Caco-2 (cell line): Measurements from ENCODE around the gene LRRC15. TPM values are rescaled to one million over a fixed set of nuclear protein-coding genes. Genes with fewer than 3 reads are reported as not detected.

Experiments used
- BruUV-seq: library from RNA; stranded (reverse); fragments of 400-500 nt; replicated peaks from 2 replicates; lab custom pipeline; 2021; lab: Mats Ljungman, UMichigan
- CTCF ChIA-PET: fragments of 300-600 bp; sonication (Branson Sonifier 250); formaldehyde crosslinking; loops from one replicate; lab custom pipeline; 2022; ENCODE audit warnings: antibody characterized with exemption; lab: Charles Lee
- POLR2A ChIA-PET: fragments of 300-600 bp; sonication (Branson Sonifier 250); formaldehyde crosslinking; loops from one replicate; lab custom pipeline; 2022; ENCODE audit warnings: antibody characterized with exemption; lab: Charles Lee
- DNase-seq, 2 experiments: peaks; one replicate each; pipeline versions ENCODE4 v3.0.0 to v3.0.0-alpha.2; 2020 to 2022
- H3K27me3 ChIP-seq: replicated peaks from 2 replicates; pipeline ENCODE4 v1.6.0; 2011; ENCODE audit warnings: low read length; ENCODE audit not compliant: control insufficient read depth, insufficient read depth
- H3K36me3 ChIP-seq: 2 replicates; pipeline ENCODE4 v1.5.1; 2011; ENCODE audit warnings: low read length; ENCODE audit not compliant: control insufficient read depth, insufficient read depth
- H3K4me1 ChIP-seq: fragments of 250-450 bp; sonication (Bioruptor Pico); 2 replicates; pipeline ENCODE4 v1.5.1; 2020; ENCODE audit warnings: mild to moderate bottlenecking
- H3K4me3 ChIP-seq: 2 replicates; pipeline ENCODE4 v1.5.1; 2011; ENCODE audit warnings: low read depth, mild to moderate bottlenecking, control low read depth, low read length
- H3K9me3 ChIP-seq: fragments of 250-450 bp; sonication (Bioruptor Pico); 2 replicates; pipeline ENCODE4 v1.5.1; 2020; ENCODE audit warnings: mild to moderate bottlenecking, moderate library complexity
- H3K27ac Mint-ChIP-seq: one replicate; pipeline ENCODE4 v1.8.0; 2022; ENCODE audit warnings: mixed read lengths; ENCODE audit not compliant: unreplicated experiment
- H3K27me3 Mint-ChIP-seq: one replicate; pipeline ENCODE4 v1.8.0; 2022; ENCODE audit warnings: mixed read lengths; ENCODE audit not compliant: insufficient read depth, unreplicated experiment
- H3K36me3 Mint-ChIP-seq: one replicate; pipeline ENCODE4 v1.8.0; 2022; ENCODE audit warnings: mild to moderate bottlenecking, mixed read lengths; ENCODE audit not compliant: insufficient read depth, unreplicated experiment
- H3K4me1 Mint-ChIP-seq: one replicate; pipeline ENCODE4 v1.8.0; 2022; ENCODE audit warnings: low read depth, mixed read lengths; ENCODE audit not compliant: unreplicated experiment
- H3K4me3 Mint-ChIP-seq: one replicate; pipeline ENCODE4 v1.8.0; 2022; ENCODE audit warnings: mild to moderate bottlenecking, moderate library complexity, mixed read lengths; ENCODE audit not compliant: unreplicated experiment
- H3K9me3 Mint-ChIP-seq: one replicate; pipeline ENCODE4 v1.8.0; 2022; ENCODE audit warnings: mixed read lengths; ENCODE audit not compliant: unreplicated experiment
- CTCF ChIP-seq, 2 experiments: fragments of 200-600 bp in 1 of 2; IDR thresholded peaks; 1 replicate in 1 of 2; 2 replicates in 1 of 2; pipeline versions ENCODE4 v1.5.1 to v1.8.0; 2011 to 2022; ENCODE audit warnings: antibody characterized with exemption in 1 of 2, control low read depth in 1 of 2, inconsistent platforms in 1 of 2, low read depth in 1 of 2, low read length in 1 of 2, mild to moderate bottlenecking in 1 of 2, moderate library complexity in 1 of 2; ENCODE audit not compliant: insufficient read depth in 1 of 2, severe bottlenecking in 1 of 2, unreplicated experiment in 1 of 2
- intact Hi-C: fragments of 100-400 bp; cut with micrococcal nuclease; formaldehyde crosslinking; loops from one replicate; pipeline ENCODE4 v1.10.0; 2022; ENCODE audit not compliant: unreplicated experiment
- total RNA-seq: library from RNA; stranded (reverse); gene quantifications from 2 replicates; pipeline ENCODE4 v1.2.3, GENCODE V29; 2022

The LRRC15 gene
- total RNA-seq, 1 experiment from 2014 or later = 0.09 TPM

GRCh38 chr3:194380326-194380725, 10.8 kb upstream of the LRRC15 start:
- Mint-ChIP-seq H3K27ac (no peak overlapping the region), H3K36me3 (no peaks in the 10 kb centered on the region), H3K27me3 (no peaks in the 10 kb centered on the region), H3K4me3 (no peak overlapping the region), H3K4me1 (no peaks in the 10 kb centered on the region), H3K9me3 (no peaks in the 10 kb centered on the region)
- H3K36me3 ChIP-seq = no peaks in the 10 kb centered on the region
- no peak overlapping the region for H3K4me3 ChIP-seq
- H3K9me3 ChIP-seq = no peaks in the 10 kb centered on the region
- DNase-seq = no peak
- H3K27me3 ChIP-seq = no peaks in the 10 kb centered on the region
- H3K4me1 ChIP-seq = no peaks in the 10 kb centered on the region
- CTCF ChIA-PET = no interaction called here
- no peak for TF ChIP-seq CTCF (IDR thresholded peaks at IDR 0.05; ENCODE audit: insufficient read depth in 1 of 2, low read depth in 1 of 2, low read length in 1 of 2, severe bottlenecking in 1 of 2, unreplicated experiment in 1 of 2)
- intact Hi-C loops = no loop called here
- POLR2A ChIA-PET = interaction anchor here (0.6 kb wide), 1 partner anchor 423 kb away, joined by 3 read pairs; no protein-coding TSS in a partner anchor
- BruUV-seq = no TSS peak

- H3K9me3 ChIP-seq = no peaks in the 10 kb centered on the region
- ChIA-PET POLR2A (no interaction called here), CTCF (interaction anchor here (0.6 kb wide), 1 partner anchor 127 kb away, joined by 8 read pairs; no protein-coding TSS in a partner anchor)
- Mint-ChIP-seq H3K4me1 (no peaks in the 10 kb centered on the region), H3K9me3 (no peaks in the 10 kb centered on the region), H3K27ac (no peak overlapping the region), H3K36me3 (no peaks in the 10 kb centered on the region), H3K4me3 (no peak overlapping the region), H3K27me3 (no peaks in the 10 kb centered on the region)
- H3K36me3 ChIP-seq = no peaks in the 10 kb centered on the region
- H3K27me3 ChIP-seq = no peaks in the 10 kb centered on the region
- TF ChIP-seq CTCF (IDR thresholded peaks at IDR 0.05; ENCODE audit: insufficient read depth in 1 of 2, low read depth in 1 of 2, low read length in 1 of 2, severe bottlenecking in 1 of 2, unreplicated experiment in 1 of 2) = no peak
- no peak overlapping the region for H3K4me3 ChIP-seq
- H3K4me1 ChIP-seq = no peaks in the 10 kb centered on the region
- no peak for DNase-seq
- intact Hi-C loops = no loop called here
- BruUV-seq = no TSS peak
These were observed 10.1 kb upstream of the LRRC15 start for GRCh38 chr3:194379651-194380050.

- TF ChIP-seq CTCF (IDR thresholded peaks at IDR 0.05; ENCODE audit: insufficient read depth in 1 of 2, low read depth in 1 of 2, low read length in 1 of 2, severe bottlenecking in 1 of 2, unreplicated experiment in 1 of 2) = no peak
- DNase-seq = no peak
- Histone ChIP-seq H3K9me3 (no peaks in the 10 kb centered on the region), H3K4me3 (no peak overlapping the region), H3K27me3 (no peaks in the 10 kb centered on the region), H3K4me1 (no peaks in the 10 kb centered on the region), H3K36me3 (no peaks in the 10 kb centered on the region)
- no peaks in the 10 kb centered on the region for H3K4me1 Mint-ChIP-seq
- H3K27ac Mint-ChIP-seq = no peak overlapping the region
- no peaks in the 10 kb centered on the region for H3K36me3 Mint-ChIP-seq
- no peaks in the 10 kb centered on the region for H3K27me3 Mint-ChIP-seq
- intact Hi-C loops = no loop called here
- no TSS peak for BruUV-seq
- POLR2A ChIA-PET = no interaction called here
- no peak overlapping the region for H3K4me3 Mint-ChIP-seq
- CTCF ChIA-PET = interaction anchor here (0.6 kb wide), 1 partner anchor 127 kb away, joined by 8 read pairs; no protein-coding TSS in a partner anchor
- H3K9me3 Mint-ChIP-seq = no peaks in the 10 kb centered on the region
These were observed 9.7 kb upstream of the LRRC15 start for GRCh38 chr3:194379231-194379630.
